Nephron (organoid): ENCODE measurements around the gene RNF187.

Source experiments
- H3K27ac Mint-ChIP-seq, 3 experiments: 2 replicates each; pipeline ENCODE4 v1.8.0; 2020; ENCODE audit warnings: mixed read lengths in 3 of 3, mild to moderate bottlenecking in 2 of 3, moderate library complexity in 1 of 3
- H3K27me3 Mint-ChIP-seq: 2 replicates; pipeline ENCODE4 v1.8.0; 2021; ENCODE audit warnings: low read depth, mild to moderate bottlenecking, moderate library complexity, mixed read lengths
- H3K36me3 Mint-ChIP-seq: 2 replicates; pipeline ENCODE4 v1.8.0; 2020; ENCODE audit warnings: low read depth, mixed read lengths
- H3K4me1 Mint-ChIP-seq: 2 replicates; pipeline ENCODE4 v1.8.0; 2020; ENCODE audit warnings: mixed read lengths
- H3K4me3 Mint-ChIP-seq, 3 experiments: 2 replicates each; pipeline ENCODE4 v1.8.0; 2020; ENCODE audit warnings: mild to moderate bottlenecking in 3 of 3, mixed read lengths in 3 of 3, moderate library complexity in 2 of 3
- H3K9me3 Mint-ChIP-seq: 2 replicates; pipeline ENCODE4 v1.8.0; 2020; ENCODE audit warnings: mixed read lengths
- TF ChIP-seq, protein P1 (sequence below), 3 experiments: fragments of 200-600 bp; sonication (generic); IDR thresholded peaks; one replicate each; pipeline ENCODE4 v1.5.0; 2021; ENCODE audit warnings: antibody characterized with exemption in 3 of 3; ENCODE audit not compliant: unreplicated experiment in 3 of 3

RNF187 gene

DNA sequence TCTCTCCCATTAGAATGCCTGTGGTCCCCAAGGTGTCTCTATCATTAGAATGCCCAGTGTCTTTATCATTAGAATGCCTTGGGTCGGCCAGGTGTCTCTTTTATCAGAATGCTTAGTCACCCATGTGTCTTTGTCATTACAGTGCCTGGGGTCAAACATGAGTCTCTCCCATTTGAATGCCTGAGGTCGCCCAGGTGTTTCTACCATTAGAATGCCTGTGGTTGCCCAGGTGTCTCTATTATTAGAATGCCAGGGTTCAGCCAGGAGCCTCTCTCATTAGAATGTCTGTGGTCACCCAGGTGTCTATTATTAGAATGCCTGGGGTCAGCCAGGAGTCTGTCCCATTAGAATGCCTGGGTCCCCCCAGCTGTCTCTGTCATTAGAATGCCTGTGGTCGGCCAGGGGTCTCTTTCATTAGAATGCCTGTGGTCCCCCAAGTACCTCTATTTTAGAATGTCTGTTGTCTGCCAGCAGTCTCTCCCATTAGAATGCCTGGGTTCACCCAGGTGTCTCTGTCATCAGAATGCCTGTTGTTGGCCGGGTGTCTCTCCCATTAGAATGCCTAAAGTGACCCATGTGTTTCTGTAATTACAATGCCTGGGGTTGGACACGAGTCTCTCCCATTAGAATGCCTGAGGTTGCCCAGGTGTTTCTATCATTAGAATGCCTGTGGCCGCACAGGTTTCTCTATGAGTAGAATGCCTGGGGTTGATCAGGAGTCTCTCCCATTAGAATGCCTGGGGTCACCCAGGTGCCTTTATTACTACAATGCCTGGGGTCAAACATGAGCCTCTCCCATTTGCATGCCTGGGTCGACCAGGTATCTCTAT is 57.1 kb downstream of the RNF187 start:
- Mint-ChIP-seq H3K4me3 (no peak overlapping the region), H3K9me3 (peaks cover 7% of the 10 kb centered on the region), H3K27ac (no peak overlapping the region), H3K4me1 (no peaks in the 10 kb centered on the region), H3K27me3 (peaks cover 49% of the 10 kb centered on the region), H3K36me3 (no peaks in the 10 kb centered on the region)
- TF ChIP-seq, protein P1, sequence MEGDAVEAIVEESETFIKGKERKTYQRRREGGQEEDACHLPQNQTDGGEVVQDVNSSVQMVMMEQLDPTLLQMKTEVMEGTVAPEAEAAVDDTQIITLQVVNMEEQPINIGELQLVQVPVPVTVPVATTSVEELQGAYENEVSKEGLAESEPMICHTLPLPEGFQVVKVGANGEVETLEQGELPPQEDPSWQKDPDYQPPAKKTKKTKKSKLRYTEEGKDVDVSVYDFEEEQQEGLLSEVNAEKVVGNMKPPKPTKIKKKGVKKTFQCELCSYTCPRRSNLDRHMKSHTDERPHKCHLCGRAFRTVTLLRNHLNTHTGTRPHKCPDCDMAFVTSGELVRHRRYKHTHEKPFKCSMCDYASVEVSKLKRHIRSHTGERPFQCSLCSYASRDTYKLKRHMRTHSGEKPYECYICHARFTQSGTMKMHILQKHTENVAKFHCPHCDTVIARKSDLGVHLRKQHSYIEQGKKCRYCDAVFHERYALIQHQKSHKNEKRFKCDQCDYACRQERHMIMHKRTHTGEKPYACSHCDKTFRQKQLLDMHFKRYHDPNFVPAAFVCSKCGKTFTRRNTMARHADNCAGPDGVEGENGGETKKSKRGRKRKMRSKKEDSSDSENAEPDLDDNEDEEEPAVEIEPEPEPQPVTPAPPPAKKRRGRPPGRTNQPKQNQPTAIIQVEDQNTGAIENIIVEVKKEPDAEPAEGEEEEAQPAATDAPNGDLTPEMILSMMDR (IDR thresholded peaks at IDR 0.05; ENCODE audit: unreplicated experiment in 3 of 3) = no peak

GRCh38 chr1:228544921-228545591 is 57.9 kb downstream of the RNF187 start:
- Mint-ChIP-seq H3K27me3 (peaks cover 52% of the 10 kb centered on the region), H3K9me3 (peaks cover 6% of the 10 kb centered on the region), H3K4me1 (no peaks in the 10 kb centered on the region), H3K36me3 (no peaks in the 10 kb centered on the region), H3K4me3 (no peak overlapping the region), H3K27ac (no peak overlapping the region)
- TF ChIP-seq, protein P1 (IDR thresholded peaks at IDR 0.05; ENCODE audit: unreplicated experiment in 3 of 3) = no peak
